Mammary epithelial cell (primary cell): ENCODE results near the gene LRRC52.
"Not testable (repeated sequence)": the region's sequence is repeated elsewhere in the genome, so short reads cannot be mapped to it uniquely, and the experiment has no call there.

ENCODE experiments used
- CTCF ChIP-seq, 2 donors: IDR thresholded peaks in 1 of 2; conservative IDR thresholded peaks in 1 of 2; 2 replicates each; pipeline ENCODE4 v1.5.1; 2011 to 2012; ENCODE audit warnings: inconsistent platforms in 2 of 2, low read length in 2 of 2, mild to moderate bottlenecking in 2 of 2, control low read depth in 1 of 2, low read depth in 1 of 2; ENCODE audit not compliant: insufficient read depth in 1 of 2; ENCODE audit errors: extremely low read depth in 1 of 2
- EZH2 ChIP-seq: IDR thresholded peaks from 2 replicates; pipeline ENCODE4 v1.6.1; 2012; ENCODE audit warnings: low read length, inconsistent platforms, borderline replicate concordance

- not testable (repeated sequence) for TF ChIP-seq CTCF (conservative IDR thresholded peaks at IDR 0.05 in 1 of 2, IDR thresholded peaks at IDR 0.05 in 1 of 2; ENCODE audit: extremely low read depth in 1 of 2, insufficient read depth in 1 of 2, low read depth in 1 of 2, low read length in 2 of 2); EZH2
These were observed 47.6 kb downstream of the LRRC52 start for GRCh38 chr1:165591391-165591790.
